ENCODE measurements around the gene FBRSL1. TPM values are rescaled to one million over a fixed set of nuclear protein-coding genes. Genes with fewer than 3 reads are reported as not detected.

FBRSL1 gene
- total and polyA plus RNA-seq, 10 donors, result 14.3 to 161 (median 49.8) TPM

DNA sequence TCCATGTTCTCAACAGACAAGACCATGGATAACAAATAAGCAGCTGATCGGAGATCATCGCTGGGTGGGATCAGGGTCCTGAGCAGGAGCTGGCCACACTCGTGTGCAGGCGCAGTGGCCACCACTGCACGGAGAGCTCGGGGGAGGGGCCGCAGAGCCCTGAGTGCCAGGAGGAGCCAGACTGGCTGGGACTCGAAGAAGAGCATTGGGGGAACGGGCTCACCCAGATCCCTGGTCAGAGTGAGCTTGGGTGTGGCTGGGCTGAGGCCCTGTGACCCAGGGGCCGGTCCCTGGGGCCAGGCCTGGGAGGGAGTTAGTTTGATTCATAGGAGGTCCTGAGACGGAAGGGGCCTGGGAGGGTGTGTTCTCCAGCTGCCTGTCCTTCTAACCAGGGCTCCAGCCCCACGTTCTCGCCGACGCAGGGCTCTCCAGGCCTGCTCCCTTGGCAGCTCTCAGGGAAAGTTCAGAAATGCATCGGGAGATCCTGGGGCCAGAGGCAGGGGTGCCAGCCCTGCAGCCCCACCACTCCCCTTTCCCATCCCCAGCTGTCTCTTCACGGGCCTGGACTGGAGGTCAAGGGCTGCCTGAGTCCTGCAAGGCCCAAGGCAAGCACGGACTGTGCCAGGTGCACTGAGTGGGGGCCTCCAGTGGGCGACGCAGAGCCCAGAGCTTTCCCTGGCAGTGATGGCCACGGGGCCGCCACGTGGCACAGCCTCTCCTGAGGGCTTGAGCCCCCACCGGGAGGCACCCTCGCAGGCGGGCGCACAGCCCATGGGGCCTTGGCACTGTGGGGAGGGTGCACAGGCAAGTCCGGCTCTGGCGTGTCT is 48.1 kb downstream of the FBRSL1 start:
- Histone ChIP-seq H3K36me3 (peaks cover 0 to 40% (median 0%) of the 10 kb centered on the region in 6 donors), H3K27ac (no peak overlapping the region), H3K27me3 (replicated peaks in 1 of 7) (no peaks in the 10 kb centered on the region), H3K4me1 (peaks cover 0 to 11% (median 0%) of the 10 kb centered on the region in 6 donors), H3K9me3 (no peaks in the 10 kb centered on the region), H3K4me3 (no peak overlapping the region)
- TF ChIP-seq POLR2A (IDR thresholded peaks at IDR 0.05) (no peak), POLR2AphosphoS5 (IDR thresholded peaks at IDR 0.05) (peak in 2 of 3 donors; percentile 4 to 13)
- intact Hi-C loops (cut with DNase I; ENCODE audit: low total_unique reads), result no loop called here
- WGBS, 5 donors, result 79 to 95% (median 90%) methylated on average over 12 to 29 of the region's 29 CpGs
- DNase-seq, result no peak

DNA sequence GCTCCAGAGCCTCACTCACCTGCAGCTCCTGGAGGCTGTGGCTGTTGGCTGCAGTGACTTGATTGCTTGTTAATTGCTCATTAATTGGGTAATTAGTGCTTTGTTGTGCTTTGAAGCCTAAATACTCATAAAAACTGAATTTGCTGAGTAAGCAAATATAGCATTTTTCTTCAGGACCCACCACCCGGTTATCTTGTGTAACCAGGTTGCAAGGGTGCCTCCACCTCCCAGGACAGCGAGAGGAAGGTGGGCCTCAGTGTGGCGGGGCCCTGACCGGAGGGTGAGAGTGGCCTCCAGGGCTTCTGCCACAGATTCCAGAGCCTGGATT is 48.7 kb downstream of the FBRSL1 start:
- Histone ChIP-seq H3K27me3 (replicated peaks in 1 of 7) (no peaks in the 10 kb centered on the region), H3K27ac (no peak overlapping the region), H3K4me1 (peaks cover 0 to 17% (median 0%) of the 10 kb centered on the region in 6 donors), H3K36me3 (peaks cover 0 to 41% (median 2%) of the 10 kb centered on the region in 6 donors), H3K9me3 (no peaks in the 10 kb centered on the region), H3K4me3 (no peak overlapping the region)
- WGBS, 5 donors, result 88 to 97% (median 94%) methylated on average over 4 of the region's 4 CpGs
- TF ChIP-seq POLR2A (IDR thresholded peaks at IDR 0.05), result no peak
- TF ChIP-seq, protein P1, sequence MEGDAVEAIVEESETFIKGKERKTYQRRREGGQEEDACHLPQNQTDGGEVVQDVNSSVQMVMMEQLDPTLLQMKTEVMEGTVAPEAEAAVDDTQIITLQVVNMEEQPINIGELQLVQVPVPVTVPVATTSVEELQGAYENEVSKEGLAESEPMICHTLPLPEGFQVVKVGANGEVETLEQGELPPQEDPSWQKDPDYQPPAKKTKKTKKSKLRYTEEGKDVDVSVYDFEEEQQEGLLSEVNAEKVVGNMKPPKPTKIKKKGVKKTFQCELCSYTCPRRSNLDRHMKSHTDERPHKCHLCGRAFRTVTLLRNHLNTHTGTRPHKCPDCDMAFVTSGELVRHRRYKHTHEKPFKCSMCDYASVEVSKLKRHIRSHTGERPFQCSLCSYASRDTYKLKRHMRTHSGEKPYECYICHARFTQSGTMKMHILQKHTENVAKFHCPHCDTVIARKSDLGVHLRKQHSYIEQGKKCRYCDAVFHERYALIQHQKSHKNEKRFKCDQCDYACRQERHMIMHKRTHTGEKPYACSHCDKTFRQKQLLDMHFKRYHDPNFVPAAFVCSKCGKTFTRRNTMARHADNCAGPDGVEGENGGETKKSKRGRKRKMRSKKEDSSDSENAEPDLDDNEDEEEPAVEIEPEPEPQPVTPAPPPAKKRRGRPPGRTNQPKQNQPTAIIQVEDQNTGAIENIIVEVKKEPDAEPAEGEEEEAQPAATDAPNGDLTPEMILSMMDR (IDR thresholded peaks at IDR 0.05 in 8 of 11, conservative IDR thresholded peaks at IDR 0.05 in 3 of 11), result no peak
- TF ChIP-seq POLR2AphosphoS5 (IDR thresholded peaks at IDR 0.05), result no peak
- intact Hi-C loops (cut with DNase I; ENCODE audit: low total_unique reads), result no loop called here
- DNase-seq, result no peak

DNA sequence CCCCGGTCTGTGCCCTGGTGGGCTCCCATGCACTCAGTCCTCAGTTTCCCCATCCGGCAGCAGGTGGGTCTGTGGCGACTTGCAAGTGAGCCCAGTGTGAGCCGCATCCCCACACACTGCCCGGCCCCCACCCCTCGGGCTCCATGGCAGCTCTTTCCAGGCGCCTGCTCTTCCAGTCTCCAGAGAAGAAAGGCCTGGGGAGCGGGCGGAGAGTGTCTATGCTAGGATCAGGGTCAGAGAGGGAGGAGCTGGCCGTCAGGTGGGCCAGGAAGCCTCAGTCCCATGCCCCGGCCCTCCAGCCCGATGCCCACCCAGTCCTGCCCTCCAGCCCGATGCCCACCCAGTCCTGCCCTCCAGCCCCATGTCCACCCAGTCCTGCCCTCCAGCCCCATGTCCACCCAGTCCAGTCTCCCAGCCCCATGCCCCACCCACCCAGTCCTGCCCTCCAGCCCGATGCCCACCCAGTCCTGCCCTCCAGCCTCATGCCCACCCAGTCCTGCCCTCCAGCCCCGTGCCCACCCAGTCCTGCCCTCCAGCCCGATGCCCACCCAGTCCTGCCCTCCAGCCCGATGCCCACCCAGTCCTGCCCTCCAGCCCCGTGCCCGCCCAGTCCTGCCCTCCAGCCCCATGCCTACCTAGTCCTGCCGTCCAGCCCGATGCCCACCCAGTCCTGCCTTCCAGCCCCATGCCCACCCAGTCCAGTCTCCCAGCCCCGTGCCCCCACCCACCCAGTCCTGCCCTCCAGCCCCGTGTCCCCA is 49.2 kb downstream of the FBRSL1 start:
- H3K9me3 ChIP-seq, result no peaks in the 10 kb centered on the region
- WGBS, 5 donors, result 88 to 95% (median 93%) methylated on average over 17 to 23 of the region's 23 CpGs
- no peak for TF ChIP-seq POLR2AphosphoS5 (IDR thresholded peaks at IDR 0.05)
- no peak for TF ChIP-seq POLR2A (IDR thresholded peaks at IDR 0.05)
- TF ChIP-seq, protein P1 (IDR thresholded peaks at IDR 0.05 in 8 of 11, conservative IDR thresholded peaks at IDR 0.05 in 3 of 11), result no peak
- no peak for DNase-seq
- H3K27ac ChIP-seq, result no peak overlapping the region
- H3K27me3 ChIP-seq (replicated peaks in 1 of 7), result no peaks in the 10 kb centered on the region
- H3K4me1 ChIP-seq, result peaks cover 0 to 20% (median 0%) of the 10 kb centered on the region in 6 donors
- no peak overlapping the region for H3K4me3 ChIP-seq
- intact Hi-C loops (cut with DNase I; ENCODE audit: low total_unique reads), result no loop called here
- peaks cover 0 to 40% (median 2%) of the 10 kb centered on the region in 6 donors for H3K36me3 ChIP-seq

DNA sequence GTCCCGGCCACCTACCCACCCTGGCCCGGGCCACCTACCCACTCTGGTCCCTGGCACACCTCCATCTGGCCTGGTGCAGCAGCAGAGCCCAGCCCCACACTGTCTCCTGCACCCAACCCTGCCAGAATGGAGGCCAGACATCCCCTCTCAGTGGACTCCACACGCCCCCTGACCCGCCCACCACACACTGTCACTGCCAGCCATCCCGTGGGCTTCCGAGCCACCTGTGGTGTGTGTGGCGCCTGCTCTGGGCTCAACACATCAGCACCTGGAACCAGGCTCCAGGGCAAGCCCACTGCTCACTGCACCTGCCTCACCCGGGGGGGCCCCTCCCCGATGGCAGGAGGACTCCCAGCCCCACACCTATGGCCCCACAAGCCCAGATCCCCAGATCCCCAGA is 50.5 kb downstream of the FBRSL1 start:
- peaks cover 0 to 38% (median 2%) of the 10 kb centered on the region in 6 donors for H3K36me3 ChIP-seq
- no peaks in the 10 kb centered on the region for H3K9me3 ChIP-seq
- peaks cover 0 to 24% (median 0%) of the 10 kb centered on the region in 6 donors for H3K4me1 ChIP-seq
- WGBS, 5 donors, result 89 to 98% (median 94%) methylated on average over 6 to 9 of the region's 9 CpGs
- no peaks in the 10 kb centered on the region for H3K27me3 ChIP-seq (replicated peaks in 1 of 7)
- no peak for DNase-seq
- TF ChIP-seq, protein P1 (IDR thresholded peaks at IDR 0.05 in 8 of 11, conservative IDR thresholded peaks at IDR 0.05 in 3 of 11), result no peak
- peak in 2 of 3 donors; percentile 9 to 14 for TF ChIP-seq POLR2AphosphoS5 (IDR thresholded peaks at IDR 0.05)
- H3K27ac ChIP-seq, result no peak overlapping the region
- intact Hi-C loops (cut with DNase I; ENCODE audit: low total_unique reads), result no loop called here
- H3K4me3 ChIP-seq, result no peak overlapping the region
